ENCODE data around the gene DNAI2.

DNA sequence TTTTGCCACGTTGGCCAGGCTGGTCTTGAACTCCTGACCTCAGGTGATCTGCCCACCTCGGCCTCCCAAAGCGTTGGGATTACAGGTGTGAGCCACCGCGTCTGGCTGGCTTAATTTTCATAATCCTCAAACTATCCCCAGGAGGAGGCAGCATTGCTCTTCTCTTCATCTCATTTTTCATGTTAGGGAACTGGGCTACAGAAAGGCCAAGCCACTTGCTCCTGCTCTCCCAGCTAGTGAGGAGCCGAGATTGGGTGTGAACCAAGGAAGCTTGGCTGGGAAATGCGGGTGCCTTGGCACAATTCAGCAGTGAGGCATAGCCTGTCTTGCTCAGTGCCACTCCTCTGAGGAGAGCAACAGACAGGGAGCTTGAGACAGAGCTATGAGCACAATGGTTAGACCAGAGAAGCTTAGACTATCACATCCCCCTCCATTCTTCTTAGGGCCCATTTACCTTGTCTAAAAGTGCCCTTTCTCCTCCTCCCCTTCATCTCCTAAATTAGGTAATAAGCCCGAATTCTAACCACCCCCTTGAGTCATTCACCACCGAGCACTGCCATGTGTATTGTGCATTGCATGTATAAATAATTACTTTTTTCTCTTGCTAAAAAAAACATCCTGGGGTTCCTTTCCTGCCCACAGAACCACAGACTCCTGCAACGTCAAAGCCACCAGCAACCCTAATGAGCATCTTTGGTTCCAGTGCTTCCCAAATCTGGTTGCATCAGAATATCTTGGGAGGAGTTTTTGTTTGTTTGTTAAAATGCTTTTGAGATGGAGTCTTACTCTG lies 32.0 kb downstream of the DNAI2 start:
- TF ChIP-seq, protein P1, sequence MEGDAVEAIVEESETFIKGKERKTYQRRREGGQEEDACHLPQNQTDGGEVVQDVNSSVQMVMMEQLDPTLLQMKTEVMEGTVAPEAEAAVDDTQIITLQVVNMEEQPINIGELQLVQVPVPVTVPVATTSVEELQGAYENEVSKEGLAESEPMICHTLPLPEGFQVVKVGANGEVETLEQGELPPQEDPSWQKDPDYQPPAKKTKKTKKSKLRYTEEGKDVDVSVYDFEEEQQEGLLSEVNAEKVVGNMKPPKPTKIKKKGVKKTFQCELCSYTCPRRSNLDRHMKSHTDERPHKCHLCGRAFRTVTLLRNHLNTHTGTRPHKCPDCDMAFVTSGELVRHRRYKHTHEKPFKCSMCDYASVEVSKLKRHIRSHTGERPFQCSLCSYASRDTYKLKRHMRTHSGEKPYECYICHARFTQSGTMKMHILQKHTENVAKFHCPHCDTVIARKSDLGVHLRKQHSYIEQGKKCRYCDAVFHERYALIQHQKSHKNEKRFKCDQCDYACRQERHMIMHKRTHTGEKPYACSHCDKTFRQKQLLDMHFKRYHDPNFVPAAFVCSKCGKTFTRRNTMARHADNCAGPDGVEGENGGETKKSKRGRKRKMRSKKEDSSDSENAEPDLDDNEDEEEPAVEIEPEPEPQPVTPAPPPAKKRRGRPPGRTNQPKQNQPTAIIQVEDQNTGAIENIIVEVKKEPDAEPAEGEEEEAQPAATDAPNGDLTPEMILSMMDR (IDR thresholded peaks at IDR 0.05) = no peak
- no peak for TF ChIP-seq POLR2AphosphoS5 (IDR thresholded peaks at IDR 0.05)
- TF ChIP-seq POLR2A (IDR thresholded peaks at IDR 0.05) = no peak
- TF ChIP-seq EP300 (IDR thresholded peaks at IDR 0.05) = no peak
